Esophagus squamous epithelium (tissue), 4 donors: Measurements from ENCODE around the gene USP19.
A peak's percentile ranks its signal among the peaks of the same experiment; 100 is the strongest.

Experiments used
- CTCF ChIP-seq, 6 experiments: fragments of 450-650 bp in 4 of 6; fragments of 200-600 bp in 2 of 6; sonication (generic) in 2 of 6; IDR thresholded peaks; one replicate each; pipeline ENCODE4 v1.5.1; 2016 to 2019; ENCODE audit warnings: antibody characterized with exemption in 6 of 6, mild to moderate bottlenecking in 4 of 6, moderate library complexity in 4 of 6
- POLR2A ChIP-seq, 4 donors: fragments of 450-650 bp; IDR thresholded peaks; one replicate each; pipeline ENCODE4 v1.6.1; 2017; ENCODE audit warnings: antibody characterized with exemption in 4 of 4, mild to moderate bottlenecking in 4 of 4, moderate library complexity in 3 of 4

GRCh38 chr3:49093853-49094767, 26.5 kb downstream of the USP19 start, which contains the start of gene QRICH1:
- peak; percentile 24 to 57 (median 42) for TF ChIP-seq CTCF (IDR thresholded peaks at IDR 0.05)
- TF ChIP-seq POLR2A (IDR thresholded peaks at IDR 0.05) = peak in 3 of 4 donors; percentile 62 to 87 (median 64)
